GM19324 (cell line): ENCODE data around the gene PRDX5.

Source experiments
- ATAC-seq: cut with Tn5 transposase; IDR thresholded peaks from one replicate; pipeline ENCODE4 v1.9.1; 2021; ENCODE audit warnings: mild to moderate bottlenecking, moderate library complexity; ENCODE audit not compliant: unreplicated experiment, low FRiP score

The PRDX5 gene

DNA sequence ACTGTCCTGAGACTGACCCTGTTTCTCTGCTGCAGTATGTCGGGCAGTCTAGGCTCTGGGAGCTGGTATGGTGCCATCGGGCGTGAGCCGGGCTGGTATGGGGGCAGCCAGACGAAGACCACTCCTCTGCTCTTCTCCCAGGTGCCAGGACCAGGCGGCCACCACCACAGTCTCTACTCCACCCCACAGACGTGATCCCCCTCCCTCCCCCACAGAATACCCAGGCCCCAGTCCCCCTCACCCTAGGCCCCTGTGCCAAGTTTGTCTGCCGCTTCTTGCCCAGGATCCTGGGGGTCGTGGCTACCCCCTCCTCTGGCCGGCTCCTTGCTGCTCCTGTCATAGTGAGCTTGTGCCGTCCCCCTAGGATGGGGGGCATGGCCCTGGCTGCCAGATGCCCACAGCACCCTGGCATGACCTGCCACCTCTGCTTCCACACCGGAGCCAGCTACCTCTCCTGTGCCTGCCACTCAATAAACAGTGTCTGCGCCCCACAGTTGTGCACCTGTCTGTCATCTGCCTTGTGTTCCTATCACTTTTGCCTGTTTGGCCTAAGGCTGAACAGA lies 28.8 kb upstream of the PRDX5 start:
- ATAC-seq = no peak

- ATAC-seq = no peak
Observed at GRCh38 chr11:64290352-64291261, 27.3 kb upstream of the PRDX5 start.

DNA sequence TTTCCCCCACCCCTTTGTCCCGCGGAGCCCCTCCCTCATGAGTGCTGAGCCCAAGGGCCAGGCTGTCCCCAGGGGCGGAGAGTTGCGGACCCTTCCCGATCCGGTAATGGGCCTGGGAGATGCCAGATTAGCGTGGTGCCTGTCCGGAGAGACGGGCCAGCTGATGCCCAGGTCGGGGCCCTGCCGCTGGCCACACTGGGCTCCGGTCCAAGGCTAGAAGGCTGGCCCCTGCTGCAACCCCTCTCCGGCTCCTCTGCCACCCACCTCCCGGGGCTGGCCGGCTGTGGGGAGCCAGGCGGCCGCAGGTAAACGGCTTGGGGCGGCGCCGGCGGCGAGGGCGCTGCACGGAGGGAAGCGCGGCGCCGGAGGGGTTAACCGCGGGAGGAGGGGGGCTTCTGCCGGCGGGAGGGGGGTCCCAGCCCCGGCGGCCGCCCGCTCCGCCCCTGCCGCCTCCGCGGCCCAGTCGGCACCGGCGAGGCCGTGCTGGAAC lies 26.6 kb upstream of the PRDX5 start, which contains the start of gene KCNK4:
Gene KCNK4, plus strand, starts transcription at position 41 of the 490 bp plus-strand sequence. CDS start 1,717 bp downstream, outside the sequence.
- ATAC-seq = no peak

DNA sequence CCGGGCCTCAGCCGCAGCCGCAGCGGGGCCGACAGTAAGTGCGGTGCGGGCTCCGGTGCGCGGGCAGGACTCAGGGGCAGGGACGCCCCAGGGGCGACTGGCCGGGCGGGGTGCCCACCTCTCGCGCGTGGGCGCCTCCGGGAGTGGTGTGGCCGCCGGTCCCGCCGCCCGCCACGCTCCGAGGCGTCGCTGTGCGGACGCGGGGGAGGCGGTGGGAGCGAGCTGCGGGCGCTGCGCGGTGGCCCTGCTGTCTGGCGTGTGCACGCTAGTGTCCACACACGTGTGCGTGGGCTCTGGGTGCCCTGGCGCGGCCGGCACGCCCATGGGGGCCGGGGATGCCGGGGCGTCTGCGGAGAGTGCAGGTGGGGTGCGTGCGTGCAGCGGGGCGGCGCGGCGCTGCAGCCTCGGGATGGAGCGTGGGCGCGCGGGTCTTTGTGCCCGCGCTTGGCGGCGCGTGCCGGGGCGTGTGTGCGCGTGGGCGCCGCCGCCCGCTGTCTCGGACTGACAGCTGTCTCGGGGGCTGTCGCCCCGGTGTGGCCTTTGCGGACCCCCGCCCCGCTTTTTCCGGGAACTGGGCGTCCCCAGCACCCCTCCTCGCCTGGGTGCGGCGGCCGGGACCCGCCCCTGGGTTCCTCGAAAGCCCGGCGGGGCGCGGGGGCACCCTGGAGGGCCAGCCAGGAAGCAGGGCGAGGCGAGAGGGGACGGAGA lies 26.0 kb upstream of the PRDX5 start:
- no peak for ATAC-seq

DNA sequence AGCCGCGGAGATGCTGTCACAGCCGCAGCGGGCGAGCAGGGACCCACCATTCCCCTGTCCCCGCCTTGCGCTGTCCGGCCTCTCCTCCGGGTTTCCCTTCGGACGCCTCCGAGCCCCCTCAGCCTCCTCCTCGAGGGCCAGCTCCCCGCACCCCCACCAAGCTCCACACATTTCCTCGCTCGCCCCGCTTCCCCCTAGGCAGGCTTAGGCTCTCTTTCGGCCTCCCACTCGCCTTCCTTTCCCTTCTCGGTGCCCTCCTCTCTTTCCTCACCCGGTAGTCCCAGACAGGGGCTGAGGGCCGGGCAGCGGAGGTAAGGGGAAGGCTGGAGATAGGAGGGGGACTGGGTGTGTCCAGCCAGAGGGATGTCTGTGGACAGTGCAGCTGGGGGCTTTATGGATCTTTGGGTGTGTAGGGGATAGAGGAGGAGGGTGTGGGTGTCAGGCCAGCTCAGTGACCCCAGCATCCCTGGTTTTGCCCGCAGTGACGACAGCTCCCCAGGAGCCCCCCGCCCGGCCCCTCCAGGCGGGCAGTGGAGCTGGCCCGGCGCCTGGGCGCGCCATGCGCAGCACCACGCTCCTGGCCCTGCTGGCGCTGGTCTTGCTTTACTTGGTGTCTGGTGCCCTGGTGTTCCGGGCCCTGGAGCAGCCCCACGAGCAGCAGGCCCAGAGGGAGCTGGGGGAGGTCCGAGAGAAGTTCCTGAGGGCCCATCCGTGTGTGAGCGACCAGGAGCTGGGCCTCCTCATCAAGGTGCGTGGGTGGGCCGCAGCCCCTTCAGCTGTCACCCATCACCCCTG lies 25.3 kb upstream of the PRDX5 start:
- no peak for ATAC-seq

GRCh38 chr11:64294774-64295173 lies 23.1 kb upstream of the PRDX5 start:
- no peak for ATAC-seq

- no peak for ATAC-seq
Observed at GRCh38 chr11:64295760-64296159, 22.2 kb upstream of the PRDX5 start.

DNA sequence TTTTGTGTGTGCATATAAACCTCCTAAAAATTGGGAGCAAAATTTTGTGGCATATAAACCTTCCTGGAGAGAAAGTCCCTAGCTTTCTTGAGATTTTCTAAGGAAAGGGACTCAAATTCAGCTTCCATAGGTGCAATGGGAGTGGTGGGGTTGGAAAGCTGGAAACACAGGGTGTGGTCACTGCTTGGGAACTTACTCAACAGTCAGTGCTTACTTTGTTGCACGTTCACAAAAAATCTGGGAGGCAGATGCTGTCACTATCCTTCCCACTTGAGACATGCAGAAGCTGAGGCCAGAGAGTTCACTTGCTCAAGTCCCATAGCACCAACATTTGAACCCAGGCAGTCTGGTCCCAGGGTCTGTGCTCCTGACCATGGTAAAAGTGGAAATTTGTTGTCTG lies 21.7 kb upstream of the PRDX5 start:
- ATAC-seq = no peak

DNA sequence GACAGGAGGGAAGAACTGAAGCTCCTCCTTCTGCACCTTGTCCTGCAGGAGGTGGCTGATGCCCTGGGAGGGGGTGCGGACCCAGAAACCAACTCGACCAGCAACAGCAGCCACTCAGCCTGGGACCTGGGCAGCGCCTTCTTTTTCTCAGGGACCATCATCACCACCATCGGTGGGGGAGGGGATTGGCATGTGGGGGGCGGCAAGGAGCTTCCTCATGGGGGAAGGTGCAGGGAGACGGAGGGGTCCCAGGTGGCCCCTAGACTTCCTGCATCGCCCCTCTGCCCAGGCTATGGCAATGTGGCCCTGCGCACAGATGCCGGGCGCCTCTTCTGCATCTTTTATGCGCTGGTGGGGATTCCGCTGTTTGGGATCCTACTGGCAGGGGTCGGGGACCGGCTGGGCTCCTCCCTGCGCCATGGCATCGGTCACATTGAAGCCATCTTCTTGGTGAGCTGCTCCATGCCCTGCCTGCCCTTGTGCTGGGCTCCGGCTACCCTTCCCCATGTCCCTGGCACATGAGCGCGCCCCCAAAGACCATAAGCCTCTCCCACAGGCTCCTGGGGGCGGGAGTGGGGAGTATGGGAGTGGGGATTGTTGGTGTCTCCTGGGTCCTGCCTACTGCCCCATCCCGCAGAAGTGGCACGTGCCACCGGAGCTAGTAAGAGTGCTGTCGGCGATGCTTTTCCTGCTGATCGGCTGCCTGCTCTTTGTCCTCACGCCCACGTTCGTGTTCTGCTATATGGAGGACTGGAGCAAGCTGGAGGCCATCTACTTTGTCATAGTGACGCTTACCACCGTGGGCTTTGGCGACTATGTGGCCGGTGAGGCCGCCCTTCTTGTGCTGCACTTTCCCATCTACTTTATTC lies 20.9 kb upstream of the PRDX5 start:
- ATAC-seq = no peak

DNA sequence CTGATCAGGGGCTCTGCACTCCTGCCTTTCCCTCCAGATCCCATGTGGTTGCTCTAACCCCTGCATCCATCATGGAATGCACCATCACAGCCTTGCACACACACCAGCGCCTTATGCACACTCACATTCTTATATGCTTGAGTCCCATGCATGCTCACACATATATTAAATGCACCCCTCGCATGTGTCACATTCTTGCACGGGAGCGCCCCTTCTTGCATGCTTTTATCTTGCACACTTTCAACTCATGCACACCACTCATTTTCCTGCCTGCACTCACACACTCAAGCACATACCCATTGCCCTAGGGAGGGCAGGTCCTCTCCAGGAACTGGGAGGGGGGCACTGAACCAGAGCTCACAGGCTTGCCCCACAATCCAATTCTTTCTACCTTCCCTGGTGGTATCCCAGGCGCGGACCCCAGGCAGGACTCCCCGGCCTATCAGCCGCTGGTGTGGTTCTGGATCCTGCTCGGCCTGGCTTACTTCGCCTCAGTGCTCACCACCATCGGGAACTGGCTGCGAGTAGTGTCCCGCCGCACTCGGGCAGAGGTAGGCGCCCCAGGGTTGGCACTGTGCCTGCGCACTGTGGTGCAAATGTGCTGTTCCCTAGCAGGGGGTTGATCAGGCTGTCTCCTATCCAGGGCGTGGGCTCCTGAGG lies 20.1 kb upstream of the PRDX5 start:
- ATAC-seq = no peak

GRCh38 chr11:64298966-64299846 lies 18.7 kb upstream of the PRDX5 start:
- no peak for ATAC-seq

DNA sequence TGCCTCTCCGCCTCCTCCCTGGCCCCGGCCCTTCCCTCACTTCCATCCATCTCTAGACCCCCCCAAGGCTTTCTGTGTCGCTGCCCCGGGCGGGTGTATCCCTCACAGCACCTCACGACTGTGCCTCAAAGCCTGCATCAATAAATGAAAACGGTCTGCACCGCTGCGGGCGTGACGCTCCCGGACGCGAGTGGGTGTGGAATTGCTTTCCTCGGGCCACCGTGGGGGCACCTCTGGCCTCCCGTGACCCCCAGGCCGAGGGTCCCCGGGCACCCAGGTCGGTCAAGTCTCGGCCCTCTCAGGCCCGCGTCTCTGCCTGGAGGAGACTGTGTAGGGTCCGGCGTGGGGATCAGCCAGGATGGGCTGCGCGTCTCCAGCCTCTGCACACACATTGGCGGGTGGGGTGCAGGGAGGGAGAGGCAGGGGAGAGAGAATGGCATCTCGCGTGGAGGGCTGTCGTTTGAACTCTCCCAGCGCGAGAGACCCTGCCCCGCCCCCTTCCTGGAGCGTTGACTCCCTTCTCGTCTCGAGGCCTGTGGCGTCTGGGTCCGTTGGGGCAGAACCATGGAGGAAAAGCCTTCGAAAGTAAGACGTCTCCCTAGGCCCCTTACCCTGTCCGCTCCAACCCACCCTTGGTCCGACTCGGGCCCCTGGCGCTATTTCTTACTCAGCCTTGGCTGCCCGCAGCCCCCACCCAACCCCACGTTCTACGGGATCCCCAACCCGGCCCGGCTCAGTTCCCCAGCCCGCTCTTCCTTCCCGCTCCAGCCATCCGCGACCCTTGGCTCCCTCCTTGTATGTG lies 17.9 kb upstream of the PRDX5 start, which contains the start of gene CATSPERZ:
Gene CATSPERZ, plus strand, starts transcription at position 512 of the 802 bp plus-strand sequence. Its CDS starts 53 bp downstream, at position 565.
- ATAC-seq = no peak

DNA sequence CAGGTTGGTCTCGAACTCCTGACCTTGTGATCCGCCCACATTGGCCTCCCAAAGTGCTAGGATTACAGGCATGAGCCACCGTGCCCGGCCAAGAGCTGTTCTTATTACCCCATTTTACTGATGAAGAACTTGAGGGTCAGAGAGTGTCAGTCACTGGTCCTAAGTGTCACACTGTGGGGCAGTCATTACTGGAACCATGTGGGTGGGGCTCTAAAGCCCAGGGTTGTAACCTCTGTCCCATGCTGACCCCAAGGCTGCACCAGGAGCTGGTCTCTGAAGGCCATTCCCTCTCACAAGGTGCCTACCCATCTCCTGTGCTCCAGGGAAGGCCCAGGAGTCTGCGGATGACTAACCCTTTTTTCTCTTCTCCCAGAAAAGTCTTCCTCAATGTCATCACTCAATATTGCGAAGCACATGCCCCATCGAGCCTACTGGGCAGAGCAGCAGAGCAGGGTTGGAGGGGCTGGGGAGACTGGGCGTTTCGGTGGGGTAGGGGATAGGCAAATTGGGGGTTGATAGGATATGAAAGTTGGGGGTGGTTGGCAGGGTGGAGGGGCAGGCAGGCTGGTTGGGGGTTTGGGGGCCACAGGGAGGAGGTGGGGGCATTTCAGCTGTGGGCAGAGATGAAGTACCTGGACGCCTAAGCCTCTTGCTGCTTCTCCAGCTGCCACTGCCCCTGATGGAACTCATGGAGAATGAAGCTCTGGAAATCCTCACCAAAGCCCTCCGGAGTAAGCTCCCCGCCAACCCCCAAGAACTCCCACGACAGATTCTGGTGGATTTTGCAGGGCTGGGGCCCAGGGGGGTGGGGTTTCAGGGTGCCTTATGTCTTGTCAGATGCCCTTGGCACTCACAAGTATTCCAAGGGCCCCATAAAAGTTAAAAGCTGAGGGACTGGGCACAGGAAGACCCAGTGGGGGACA lies 14.6 kb upstream of the PRDX5 start:
- no peak for ATAC-seq

DNA sequence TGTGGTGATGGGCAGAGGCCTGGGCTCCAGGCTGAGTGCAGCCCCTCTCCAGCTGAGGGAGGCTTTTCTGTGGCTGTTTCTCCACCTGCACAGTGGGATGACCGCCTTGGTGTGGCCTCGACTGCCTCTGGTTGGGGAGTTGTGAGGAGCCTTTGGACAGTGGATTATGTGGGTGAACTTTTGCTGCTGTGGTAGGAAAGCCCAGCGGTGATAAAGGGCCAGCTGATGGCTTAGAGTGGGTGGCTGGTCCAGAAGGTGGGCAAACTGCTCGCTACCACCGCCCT lies 13.9 kb upstream of the PRDX5 start:
- no peak for ATAC-seq

DNA sequence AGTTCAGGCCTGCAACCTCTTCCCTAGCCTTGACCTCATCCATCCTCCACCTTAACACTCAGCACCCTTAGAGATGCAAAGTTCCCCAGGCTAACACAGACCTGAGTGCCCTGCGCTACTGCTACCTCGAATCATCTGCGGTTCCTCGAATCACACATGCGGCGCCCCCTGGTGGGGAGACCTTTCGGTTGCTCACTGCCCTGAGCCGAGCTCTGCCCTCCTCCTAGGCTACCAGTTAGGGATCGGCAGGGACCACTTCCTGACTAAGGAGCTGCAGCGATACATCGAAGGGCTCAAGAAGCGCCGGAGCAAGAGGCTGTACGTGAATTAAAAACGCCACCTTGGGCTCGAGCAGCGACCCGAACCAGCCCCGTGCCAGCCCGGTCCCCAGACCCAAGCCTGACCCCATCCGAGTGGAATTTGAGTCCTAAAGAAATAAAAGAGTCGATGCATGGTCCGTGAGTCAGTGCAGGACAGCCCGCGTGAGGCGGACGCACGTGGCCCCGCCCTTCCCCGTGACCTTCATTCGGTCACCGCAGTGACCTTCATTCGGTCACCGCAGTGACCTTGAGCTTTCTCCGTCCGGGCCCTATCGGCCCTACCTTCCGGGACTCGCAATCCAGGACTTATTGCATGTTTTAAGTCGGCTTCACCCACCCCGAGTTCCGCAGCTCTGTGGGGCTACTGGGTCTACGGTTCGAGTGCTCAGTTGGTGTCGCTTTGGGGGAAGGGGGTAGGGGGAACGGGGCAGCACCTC lies 13.4 kb upstream of the PRDX5 start:
- ATAC-seq = peak; percentile 24
